Raji (cell line): ENCODE measurements around the gene IGFL1.

Experiments used
- POLR2A ChIP-seq: IDR thresholded peaks from 2 replicates; pipeline ENCODE4 v1.6.1; 2011; ENCODE audit warnings: low read depth, low read length, control low read depth; ENCODE audit not compliant: insufficient read depth

The IGFL1 gene

GRCh38 chr19:46198756-46199155 lies 30.8 kb upstream of the IGFL1 start:
- TF ChIP-seq POLR2A, result no peak

- no peak for TF ChIP-seq POLR2A
These were observed 27.9 kb upstream of the IGFL1 start for GRCh38 chr19:46201454-46202310.

- TF ChIP-seq POLR2A, result no peak
These were observed 27.1 kb upstream of the IGFL1 start for GRCh38 chr19:46202426-46202825.

- TF ChIP-seq POLR2A, result no peak
These were observed 26.4 kb upstream of the IGFL1 start for GRCh38 chr19:46202872-46203860.

DNA sequence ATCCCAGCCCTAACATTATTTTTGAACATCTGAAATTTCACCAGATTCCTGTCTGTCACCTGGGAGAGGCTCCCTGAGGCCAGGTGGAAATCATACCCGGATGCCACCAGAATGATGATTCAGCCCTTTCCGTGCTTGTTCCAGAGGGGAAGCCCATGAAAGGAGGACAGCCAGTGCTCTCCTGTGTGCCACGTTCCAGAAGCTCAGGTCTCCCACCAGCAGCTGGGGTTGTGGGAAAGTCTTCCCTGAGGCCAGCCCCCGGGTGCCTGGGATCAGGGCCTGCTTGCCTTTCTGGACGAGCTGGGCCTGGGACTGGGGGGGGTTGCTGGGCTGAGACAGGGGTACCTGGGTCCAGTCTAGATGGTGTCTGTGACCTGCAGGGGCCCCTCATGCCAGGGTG lies 25.5 kb upstream of the IGFL1 start:
- no peak for TF ChIP-seq POLR2A

GRCh38 chr19:46205183-46205984 lies 24.2 kb upstream of the IGFL1 start:
- TF ChIP-seq POLR2A, result no peak

DNA sequence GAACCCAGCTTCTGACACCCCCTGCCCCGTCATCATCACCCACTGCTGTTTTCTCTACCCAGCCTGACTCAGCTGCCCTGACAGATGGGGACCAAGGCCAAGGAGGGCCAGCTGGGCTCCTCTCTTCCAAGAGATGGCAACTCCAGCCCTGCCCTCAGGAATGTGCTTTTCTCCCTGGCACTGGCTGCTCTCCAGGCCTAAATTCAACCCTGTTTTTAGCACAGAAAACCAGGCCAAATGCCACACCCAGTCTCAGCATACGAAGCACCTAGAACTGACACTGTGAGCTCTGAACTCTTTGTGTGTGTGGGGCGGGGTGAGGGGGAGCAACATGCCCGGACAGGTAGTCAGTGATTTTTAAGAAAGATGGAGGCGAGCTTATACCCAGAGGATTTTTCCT lies 23.4 kb upstream of the IGFL1 start:
- no peak for TF ChIP-seq POLR2A

DNA sequence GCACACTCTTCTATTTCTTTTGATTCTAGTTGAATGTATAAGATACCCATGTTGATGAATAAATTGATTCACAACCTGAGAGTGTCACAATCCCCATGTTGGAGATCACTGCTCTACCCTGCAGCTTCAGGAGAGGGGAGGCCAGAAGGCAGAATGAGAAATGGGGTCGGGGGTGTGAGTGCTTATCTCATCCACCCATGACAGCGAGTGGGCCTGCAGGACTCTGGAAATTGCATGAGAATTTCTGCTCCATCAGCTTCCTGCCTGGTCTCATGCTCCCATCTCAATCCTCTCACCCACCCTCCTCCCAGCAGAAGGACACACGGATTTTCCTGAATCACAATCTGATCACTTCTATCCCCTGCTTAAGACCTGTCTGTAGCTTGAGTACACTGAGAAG lies 22.9 kb upstream of the IGFL1 start:
- no peak for TF ChIP-seq POLR2A

DNA sequence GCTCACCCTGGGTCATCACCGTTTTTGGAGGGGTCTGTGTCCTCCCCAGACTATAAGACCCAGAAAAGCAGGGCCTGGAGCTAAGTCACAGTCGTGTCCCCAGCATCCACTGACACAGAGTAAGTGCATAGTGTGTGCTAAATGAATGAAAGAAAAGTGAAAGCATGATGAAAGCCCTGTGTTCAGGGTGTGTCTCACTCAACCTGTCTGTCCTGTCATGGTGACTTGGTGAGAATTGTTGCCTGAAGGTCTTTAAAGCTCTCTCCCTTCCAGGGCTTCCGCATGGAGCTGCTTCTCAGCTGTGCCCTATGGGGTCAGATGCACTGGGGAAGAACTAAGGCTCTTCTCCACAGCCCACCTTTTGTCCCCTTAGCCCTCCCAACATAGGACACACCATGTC lies 20.5 kb upstream of the IGFL1 start:
- TF ChIP-seq POLR2A, result no peak

DNA sequence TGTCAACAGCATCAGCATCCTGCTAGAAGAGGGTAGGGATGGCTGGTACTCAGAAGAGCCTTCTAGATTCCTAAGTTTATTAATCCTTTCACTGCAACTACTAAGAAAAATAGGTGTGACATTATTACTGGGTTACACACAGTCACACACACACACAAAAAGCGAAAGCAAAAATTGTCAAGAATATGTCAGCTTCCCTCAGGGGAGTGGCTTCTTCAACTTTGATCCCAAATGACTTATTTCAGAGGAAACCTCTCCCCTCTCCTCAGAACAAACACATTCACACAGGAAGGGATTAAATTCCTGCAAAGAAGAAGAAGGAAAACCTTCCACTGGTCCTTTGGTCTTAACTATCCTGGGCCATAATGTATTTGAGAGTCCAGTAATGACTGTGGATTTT lies 20.1 kb upstream of the IGFL1 start:
- no peak for TF ChIP-seq POLR2A

DNA sequence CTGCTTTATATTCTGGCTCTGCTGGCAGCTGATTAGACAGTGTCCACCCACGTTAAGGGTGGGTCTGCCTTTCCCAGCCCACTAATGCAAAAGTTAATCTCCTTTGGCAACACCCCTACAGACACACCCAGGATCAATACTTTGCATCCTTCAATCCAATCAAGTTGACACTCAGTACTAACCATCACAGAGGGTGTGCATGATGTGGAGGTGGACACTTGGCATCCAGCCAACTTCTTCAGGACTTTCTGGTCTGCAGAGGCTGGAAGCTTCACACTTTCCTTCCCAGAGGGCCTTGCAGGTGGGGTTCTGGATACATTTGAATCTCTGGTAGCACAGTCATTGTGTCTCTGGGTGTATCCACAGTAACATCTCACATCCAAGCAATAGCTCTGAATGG lies 18.9 kb upstream of the IGFL1 start:
- no peak for TF ChIP-seq POLR2A

DNA sequence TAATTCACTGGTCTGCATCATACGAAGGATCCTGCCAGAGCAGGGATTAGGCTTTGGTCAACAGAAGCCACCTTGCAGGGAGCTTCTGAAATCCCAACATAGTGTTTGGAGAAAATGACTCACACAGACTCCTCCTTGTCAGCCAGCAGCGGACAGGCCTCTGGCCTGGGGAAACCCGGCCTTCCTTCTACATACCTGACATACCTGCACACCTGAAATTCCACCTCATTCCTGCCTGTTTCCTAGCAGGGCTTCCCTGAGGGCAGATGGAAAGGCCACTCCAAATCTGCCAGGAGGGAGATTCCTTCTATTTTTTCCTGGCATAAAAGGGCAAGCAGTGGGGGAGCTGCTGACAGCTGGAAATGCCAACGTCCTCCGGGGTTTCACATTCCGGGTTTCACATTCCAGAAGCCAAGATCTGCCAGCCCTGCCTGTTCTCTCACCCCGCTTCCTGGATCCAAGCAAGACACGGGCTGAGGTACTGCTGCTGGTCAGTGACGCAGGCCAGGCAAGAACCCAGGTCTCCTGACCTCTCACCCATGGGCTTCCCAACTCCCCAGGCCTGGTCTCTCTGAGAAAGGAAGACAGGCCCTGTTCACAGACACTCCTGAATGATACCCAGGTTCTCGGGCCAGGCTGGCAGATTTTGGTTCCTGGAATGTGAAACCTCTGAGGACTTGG lies 18.2 kb upstream of the IGFL1 start:
- no peak for TF ChIP-seq POLR2A

GRCh38 chr19:46213156-46213555 lies 16.4 kb upstream of the IGFL1 start:
- no peak for TF ChIP-seq POLR2A

- no peak for TF ChIP-seq POLR2A
These were observed 15.7 kb upstream of the IGFL1 start for GRCh38 chr19:46213806-46214205.
